Astrocyte (in vitro differentiated cells and primary cell): Measurements from ENCODE around the gene AMBP.
A peak's percentile ranks its signal among the peaks of the same experiment; 100 is the strongest.

Experiments used
- EZH2 ChIP-seq: IDR thresholded peaks from 2 replicates; pipeline ENCODE4 v1.6.1; 2012; ENCODE audit warnings: mild to moderate bottlenecking, low read length, inconsistent platforms; ENCODE audit not compliant: insufficient read depth
- TF ChIP-seq, protein P1 (sequence below): IDR thresholded peaks from 2 replicates; pipeline ENCODE4 v1.5.1; 2011; ENCODE audit warnings: low read depth, mild to moderate bottlenecking, inconsistent platforms, low read length, moderate library complexity; ENCODE audit not compliant: insufficient read depth

DNA sequence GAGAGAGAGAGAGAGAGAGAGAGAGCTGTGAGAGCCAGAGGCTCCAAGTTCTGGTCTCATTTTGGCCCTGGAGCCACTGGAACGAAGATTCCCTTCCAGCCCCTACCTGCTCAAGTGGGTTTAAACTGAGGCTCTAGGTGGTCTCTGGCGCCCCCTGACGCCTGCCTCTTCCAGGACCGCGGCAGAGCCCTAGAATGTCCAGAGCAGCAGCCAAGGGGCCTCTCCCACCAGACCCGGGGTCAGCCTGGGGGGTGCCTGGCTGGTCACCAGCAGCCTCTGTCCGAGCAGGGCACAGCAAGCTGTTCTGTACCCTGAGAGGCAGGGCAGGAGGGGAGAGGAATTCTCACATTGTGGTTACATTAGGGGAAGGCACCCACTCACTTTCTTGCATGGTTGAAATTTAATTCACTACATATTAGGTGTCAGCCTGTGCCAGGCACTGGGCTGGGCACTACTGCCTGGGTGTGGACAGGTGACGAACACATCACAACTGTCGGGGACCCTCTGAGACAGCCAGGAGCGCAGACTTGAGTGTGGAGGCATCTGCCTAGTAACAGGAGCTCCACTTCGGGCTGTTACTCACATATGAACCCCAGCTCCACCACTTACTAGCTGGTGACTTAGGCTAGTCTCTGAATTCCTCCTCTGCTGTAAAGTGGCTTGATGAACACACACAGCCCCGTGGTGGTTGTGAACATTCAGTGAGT, 44.5 kb downstream of the AMBP start:
- TF ChIP-seq, protein P1, sequence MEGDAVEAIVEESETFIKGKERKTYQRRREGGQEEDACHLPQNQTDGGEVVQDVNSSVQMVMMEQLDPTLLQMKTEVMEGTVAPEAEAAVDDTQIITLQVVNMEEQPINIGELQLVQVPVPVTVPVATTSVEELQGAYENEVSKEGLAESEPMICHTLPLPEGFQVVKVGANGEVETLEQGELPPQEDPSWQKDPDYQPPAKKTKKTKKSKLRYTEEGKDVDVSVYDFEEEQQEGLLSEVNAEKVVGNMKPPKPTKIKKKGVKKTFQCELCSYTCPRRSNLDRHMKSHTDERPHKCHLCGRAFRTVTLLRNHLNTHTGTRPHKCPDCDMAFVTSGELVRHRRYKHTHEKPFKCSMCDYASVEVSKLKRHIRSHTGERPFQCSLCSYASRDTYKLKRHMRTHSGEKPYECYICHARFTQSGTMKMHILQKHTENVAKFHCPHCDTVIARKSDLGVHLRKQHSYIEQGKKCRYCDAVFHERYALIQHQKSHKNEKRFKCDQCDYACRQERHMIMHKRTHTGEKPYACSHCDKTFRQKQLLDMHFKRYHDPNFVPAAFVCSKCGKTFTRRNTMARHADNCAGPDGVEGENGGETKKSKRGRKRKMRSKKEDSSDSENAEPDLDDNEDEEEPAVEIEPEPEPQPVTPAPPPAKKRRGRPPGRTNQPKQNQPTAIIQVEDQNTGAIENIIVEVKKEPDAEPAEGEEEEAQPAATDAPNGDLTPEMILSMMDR, result peak; percentile 22
- no peak for TF ChIP-seq EZH2
